NT2/D1 (cell line): ENCODE results near the gene LRBA.

Experiments used
- SUZ12 ChIP-seq: IDR thresholded peaks from 2 replicates; pipeline ENCODE4 v1.6.1; 2011; ENCODE audit not compliant: insufficient read length, insufficient read depth; ENCODE audit errors: extremely low read depth
- YY1 ChIP-seq: IDR thresholded peaks from 2 replicates; pipeline ENCODE4 v1.6.1; 2011; ENCODE audit not compliant: insufficient read length, insufficient read depth
- ZNF274 ChIP-seq: IDR thresholded peaks from 2 replicates; pipeline ENCODE4 v1.6.1; 2011; ENCODE audit warnings: mild to moderate bottlenecking, low read depth, low read length

DNA sequence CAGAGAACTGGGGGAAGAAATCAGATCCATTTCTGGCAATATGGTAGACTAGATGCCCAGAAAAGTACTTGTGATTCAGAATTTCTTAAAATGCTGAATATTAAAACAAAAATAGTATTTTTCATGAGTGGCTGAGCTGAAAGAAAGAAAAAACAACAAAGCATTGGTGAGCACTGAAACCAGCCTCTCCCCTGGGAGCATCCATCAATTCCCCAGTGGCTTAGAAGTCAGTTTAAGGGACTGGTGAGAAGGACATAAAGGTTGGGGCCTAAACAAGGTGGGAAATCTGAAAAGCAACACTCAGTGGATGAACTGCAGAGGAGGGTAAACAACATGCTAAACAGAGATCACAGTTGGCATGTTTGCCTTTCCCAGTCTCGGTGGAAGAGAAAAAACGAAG is 20.4 kb downstream of the LRBA start:
- TF ChIP-seq ZNF274 (no peak), YY1 (no peak), SUZ12 (no peak)
